ENCODE measurements around the gene S100A2.
"Not testable (repeated sequence)": the region's sequence is repeated elsewhere in the genome, so short reads cannot be mapped to it uniquely, and the experiment has no call there.

The S100A2 gene

DNA sequence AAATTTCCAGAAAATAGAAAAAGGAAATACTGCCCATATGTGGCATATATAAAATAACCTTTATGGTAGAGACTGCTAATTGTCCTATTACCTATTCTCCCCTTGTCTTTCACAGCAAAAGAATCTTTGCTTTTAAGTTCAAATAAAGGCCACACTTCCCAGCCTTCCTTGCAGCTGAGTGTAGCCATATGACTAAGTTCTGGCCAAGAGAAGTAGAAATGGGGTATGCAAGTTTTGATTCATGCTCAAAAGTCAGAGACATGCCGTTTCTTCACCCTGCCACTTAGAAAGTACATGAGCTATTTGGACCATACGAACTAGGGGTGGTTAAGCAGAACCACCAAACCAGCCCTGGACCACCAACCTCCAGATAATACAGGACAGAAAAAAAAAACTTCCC lies 18.3 kb upstream of the S100A2 start:
- no peak for DNase-seq (ENCODE audit: low read depth in 2 of 2)
- H3K4me3 ChIP-seq (replicated peaks in 1 of 2; ENCODE audit: low read depth in 2 of 2, low read length in 2 of 2) = no peak overlapping the region
- TF ChIP-seq, protein P1, sequence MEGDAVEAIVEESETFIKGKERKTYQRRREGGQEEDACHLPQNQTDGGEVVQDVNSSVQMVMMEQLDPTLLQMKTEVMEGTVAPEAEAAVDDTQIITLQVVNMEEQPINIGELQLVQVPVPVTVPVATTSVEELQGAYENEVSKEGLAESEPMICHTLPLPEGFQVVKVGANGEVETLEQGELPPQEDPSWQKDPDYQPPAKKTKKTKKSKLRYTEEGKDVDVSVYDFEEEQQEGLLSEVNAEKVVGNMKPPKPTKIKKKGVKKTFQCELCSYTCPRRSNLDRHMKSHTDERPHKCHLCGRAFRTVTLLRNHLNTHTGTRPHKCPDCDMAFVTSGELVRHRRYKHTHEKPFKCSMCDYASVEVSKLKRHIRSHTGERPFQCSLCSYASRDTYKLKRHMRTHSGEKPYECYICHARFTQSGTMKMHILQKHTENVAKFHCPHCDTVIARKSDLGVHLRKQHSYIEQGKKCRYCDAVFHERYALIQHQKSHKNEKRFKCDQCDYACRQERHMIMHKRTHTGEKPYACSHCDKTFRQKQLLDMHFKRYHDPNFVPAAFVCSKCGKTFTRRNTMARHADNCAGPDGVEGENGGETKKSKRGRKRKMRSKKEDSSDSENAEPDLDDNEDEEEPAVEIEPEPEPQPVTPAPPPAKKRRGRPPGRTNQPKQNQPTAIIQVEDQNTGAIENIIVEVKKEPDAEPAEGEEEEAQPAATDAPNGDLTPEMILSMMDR (IDR thresholded peaks at IDR 0.05; ENCODE audit: low read depth, low read length) = no peak

DNA sequence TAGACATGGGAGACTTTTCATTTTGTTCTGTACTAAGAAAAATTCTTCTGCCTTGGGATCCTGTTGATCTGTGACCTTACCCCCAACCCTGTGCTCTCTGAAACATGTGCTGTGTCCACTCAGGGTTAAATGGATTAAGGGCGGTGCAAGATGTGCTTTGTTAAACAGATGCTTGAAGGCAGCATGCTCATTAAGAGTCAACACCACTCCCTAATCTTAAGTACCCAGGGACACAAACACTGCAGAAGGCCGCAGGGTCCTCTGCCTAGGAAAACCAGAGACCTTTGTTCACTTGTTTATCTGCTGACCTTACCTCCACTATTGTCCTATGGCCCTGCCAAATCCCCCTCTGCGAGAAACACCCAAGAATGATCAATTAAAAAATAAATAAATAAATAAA lies 17.9 kb upstream of the S100A2 start:
- not testable (repeated sequence) for H3K4me3 ChIP-seq (replicated peaks in 1 of 2; ENCODE audit: low read depth in 2 of 2, low read length in 2 of 2)

DNA sequence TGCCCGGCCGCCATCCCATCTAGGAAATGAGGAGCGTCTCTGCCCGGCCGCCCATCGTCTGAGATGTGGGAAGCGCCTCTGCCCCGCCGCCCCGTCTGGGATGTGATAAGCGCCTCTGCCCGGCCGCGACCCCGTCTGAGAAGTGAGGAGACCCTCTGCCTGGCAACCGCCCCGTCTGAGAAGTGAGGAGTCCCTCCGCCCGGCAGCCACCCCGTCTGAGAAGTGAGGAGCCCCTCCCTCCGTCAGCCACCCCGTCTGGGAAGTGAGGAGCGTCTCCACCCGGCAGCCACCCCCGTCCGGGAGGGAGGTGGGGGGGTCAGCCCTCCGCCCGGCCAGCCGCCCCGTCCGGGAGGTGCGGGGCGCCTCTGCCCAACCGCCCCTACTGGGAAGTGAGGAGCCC lies 17.2 kb upstream of the S100A2 start:
- not testable (repeated sequence) for H3K4me3 ChIP-seq (replicated peaks in 1 of 2; ENCODE audit: low read depth in 2 of 2, low read length in 2 of 2); DNase-seq (ENCODE audit: low read depth in 2 of 2)

More for the DNA sequence above, 17.9 kb upstream of the S100A2 start:
- DNase-seq (ENCODE audit: low read depth in 2 of 2) = not testable (repeated sequence)

DNA sequence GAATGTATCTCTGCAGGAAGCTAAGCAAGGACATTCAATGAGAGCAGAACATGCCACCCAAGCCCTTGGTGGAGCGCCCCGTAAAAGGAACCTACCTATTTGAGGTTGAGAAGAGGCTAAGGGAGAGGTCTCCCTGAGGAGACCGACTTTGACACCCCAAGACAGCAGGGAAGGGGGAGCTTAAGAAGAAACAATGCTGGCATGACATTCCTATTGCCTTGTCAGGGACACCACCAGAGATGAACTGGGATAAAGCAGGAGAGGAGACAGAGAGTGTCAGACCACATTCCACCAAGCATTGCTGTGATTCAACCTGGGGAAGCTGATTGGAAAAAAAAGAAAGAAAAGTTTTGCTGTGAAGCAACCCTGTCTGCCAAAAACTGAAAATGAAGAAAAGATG lies 13.3 kb upstream of the S100A2 start:
- TF ChIP-seq, protein P1 (IDR thresholded peaks at IDR 0.05; ENCODE audit: low read depth, low read length) = no peak
- no peak overlapping the region for H3K4me3 ChIP-seq (replicated peaks in 1 of 2; ENCODE audit: low read depth in 2 of 2, low read length in 2 of 2)
- DNase-seq (ENCODE audit: low read depth in 2 of 2) = no peak

DNA sequence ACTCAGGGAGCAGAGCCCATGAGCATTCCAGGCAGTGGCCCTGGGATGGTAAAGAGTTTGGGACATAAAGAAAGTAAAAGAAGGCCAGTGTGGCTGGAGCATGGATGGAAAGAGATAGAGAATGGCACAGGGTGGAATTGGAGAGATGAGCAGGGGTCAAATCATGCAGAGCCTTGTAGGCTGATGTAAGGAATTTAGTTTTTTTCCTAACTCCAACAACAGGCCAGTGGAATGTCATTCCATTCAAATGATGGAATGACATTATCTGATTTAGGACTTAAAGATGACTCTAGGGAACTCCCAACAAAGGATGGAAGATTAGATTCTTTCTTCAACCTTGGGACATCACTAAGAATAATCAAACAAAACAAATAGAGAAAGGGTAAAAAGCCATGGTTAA lies 12.8 kb upstream of the S100A2 start:
- TF ChIP-seq, protein P1 (IDR thresholded peaks at IDR 0.05; ENCODE audit: low read depth, low read length) = no peak
- no peak overlapping the region for H3K4me3 ChIP-seq (replicated peaks in 1 of 2; ENCODE audit: low read depth in 2 of 2, low read length in 2 of 2)
- DNase-seq (ENCODE audit: low read depth in 2 of 2) = no peak

DNA sequence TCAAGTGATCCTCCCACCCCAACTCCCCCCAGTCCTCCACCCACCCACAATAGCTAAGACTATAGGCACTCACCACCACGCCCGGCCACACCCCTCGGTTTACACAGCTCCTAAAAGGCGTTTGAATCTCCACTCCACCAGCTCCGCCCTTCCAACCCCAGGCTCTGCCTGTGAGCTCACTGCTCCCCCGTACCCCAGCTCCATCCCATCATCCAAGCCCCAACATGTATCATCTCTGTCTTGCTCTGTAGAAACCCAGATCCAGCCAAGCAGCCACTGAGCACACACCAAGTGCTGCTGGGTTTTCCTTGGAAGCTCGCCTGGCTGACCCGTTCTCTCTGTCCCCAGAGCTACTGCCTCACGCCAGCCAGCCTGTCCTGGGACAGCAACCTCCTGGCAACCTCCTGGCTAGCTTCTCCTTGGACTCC lies 12.0 kb upstream of the S100A2 start:
- no peak for DNase-seq (ENCODE audit: low read depth in 2 of 2)
- TF ChIP-seq, protein P1 (IDR thresholded peaks at IDR 0.05; ENCODE audit: low read depth, low read length) = no peak
- H3K4me3 ChIP-seq (replicated peaks in 1 of 2; ENCODE audit: low read depth in 2 of 2, low read length in 2 of 2) = no peak overlapping the region

DNA sequence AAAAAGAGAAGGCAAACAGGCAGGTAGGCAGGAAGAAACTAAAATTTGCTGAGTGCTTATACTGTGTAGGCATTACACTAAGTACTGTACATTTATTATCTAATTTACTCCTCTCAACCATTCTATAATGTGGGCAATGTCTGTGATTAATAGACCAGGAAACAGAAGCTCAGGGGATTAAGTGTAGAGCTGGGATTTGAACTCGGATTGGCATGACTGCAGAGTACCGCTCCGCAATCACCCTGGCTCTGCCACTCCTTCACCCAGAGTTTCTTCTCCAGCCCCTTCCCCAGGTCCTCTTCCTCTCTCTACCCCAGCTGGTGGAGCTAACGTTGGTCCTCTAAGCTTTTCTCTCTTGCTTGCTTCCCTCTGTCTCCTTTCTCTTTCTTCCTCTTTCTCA lies 11.5 kb upstream of the S100A2 start:
- TF ChIP-seq, protein P1 (IDR thresholded peaks at IDR 0.05; ENCODE audit: low read depth, low read length) = no peak
- no peak for DNase-seq (ENCODE audit: low read depth in 2 of 2)
- no peak overlapping the region for H3K4me3 ChIP-seq (replicated peaks in 1 of 2; ENCODE audit: low read depth in 2 of 2, low read length in 2 of 2)

DNA sequence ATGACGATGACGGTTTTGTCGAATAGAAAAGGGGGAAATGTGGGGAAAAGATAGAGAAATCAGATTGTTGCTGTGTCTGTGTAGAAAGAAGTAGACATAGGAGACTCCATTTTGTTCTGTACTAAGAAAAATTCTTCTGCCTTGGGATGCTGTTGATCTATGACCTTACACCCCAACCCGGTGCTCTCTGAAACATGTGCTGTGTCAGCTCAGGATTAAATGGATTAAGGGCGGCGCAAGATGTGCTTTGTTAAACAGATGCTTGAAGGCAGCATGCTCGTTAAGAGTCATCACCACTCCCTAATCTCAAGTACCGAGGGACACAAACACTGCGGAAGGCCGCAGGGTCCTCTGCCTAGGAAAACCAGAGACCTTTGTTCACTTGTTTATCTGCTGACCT lies 9.9 kb upstream of the S100A2 start:
- not testable (repeated sequence) for H3K4me3 ChIP-seq (replicated peaks in 1 of 2; ENCODE audit: low read depth in 2 of 2, low read length in 2 of 2); DNase-seq (ENCODE audit: low read depth in 2 of 2)

DNA sequence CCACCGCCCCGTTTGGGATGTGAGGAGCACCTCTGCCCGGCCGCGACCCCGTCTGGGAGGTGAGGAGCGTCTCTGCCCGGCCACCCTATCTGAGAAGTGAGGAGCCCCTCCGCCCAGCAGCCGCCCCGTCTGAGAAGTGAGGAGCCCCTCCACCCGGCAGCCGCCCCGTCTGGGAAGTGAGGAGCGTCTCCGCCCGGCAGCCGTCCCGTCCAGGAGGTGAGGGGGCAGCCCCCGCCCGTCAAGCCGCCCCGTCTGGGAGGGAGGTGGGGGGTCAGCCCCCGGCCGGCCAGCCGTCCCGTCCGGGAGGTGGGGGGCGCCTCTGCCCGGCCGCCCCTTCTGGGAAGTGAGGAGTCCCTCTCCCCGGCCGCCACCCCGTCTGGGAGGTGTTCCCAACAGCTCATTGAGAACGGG lies 9.4 kb upstream of the S100A2 start:
- not testable (repeated sequence) for DNase-seq (ENCODE audit: low read depth in 2 of 2); H3K4me3 ChIP-seq (replicated peaks in 1 of 2; ENCODE audit: low read depth in 2 of 2, low read length in 2 of 2)
